ENCODE measurements around the gene FOLH1. TPM values are rescaled to one million over a fixed set of nuclear protein-coding genes. Genes with fewer than 3 reads are reported as not detected.
"Not testable (repeated sequence)": the region's sequence is repeated elsewhere in the genome, so short reads cannot be mapped to it uniquely, and the experiment has no call there.

FOLH1 gene
- total and polyA plus RNA-seq, 2 donors (not counting 1 experiment from before 2014, with no cell fraction given) = 1.2 TPM; not detected in 1

- H3K9ac ChIP-seq (ENCODE audit: insufficient read depth, low read length); H3K27ac ChIP-seq (ENCODE audit: insufficient read depth, low read length); H3K79me2 ChIP-seq (ENCODE audit: control insufficient read depth, insufficient read depth, low read length); H3K4me3 ChIP-seq (replicated peaks in 1 of 4; ENCODE audit: control extremely low read depth in 1 of 4, insufficient read depth in 1 of 4, low read depth in 3 of 4, low read length in 4 of 4); H2AFZ ChIP-seq (ENCODE audit: low read length); H3K9me3 ChIP-seq (ENCODE audit: control insufficient read depth, insufficient read depth, low read depth, low read length); DNase-seq (ENCODE audit: low read depth in 2 of 2); H3K27me3 ChIP-seq (ENCODE audit: control insufficient read depth, insufficient read depth, low read length); H3K4me2 ChIP-seq (ENCODE audit: extremely low read depth, insufficient read depth, low read length); H4K20me1 ChIP-seq (ENCODE audit: control insufficient read depth, extremely low read depth, insufficient read depth, low read length); H3K36me3 ChIP-seq (ENCODE audit: control insufficient read depth, insufficient read depth, low read length); H3K4me1 ChIP-seq (ENCODE audit: control insufficient read depth, extremely low read depth, insufficient read depth, low read length): not testable (repeated sequence)
These were observed 23.6 kb downstream of the FOLH1 start for GRCh38 chr11:49184756-49185155.

DNA sequence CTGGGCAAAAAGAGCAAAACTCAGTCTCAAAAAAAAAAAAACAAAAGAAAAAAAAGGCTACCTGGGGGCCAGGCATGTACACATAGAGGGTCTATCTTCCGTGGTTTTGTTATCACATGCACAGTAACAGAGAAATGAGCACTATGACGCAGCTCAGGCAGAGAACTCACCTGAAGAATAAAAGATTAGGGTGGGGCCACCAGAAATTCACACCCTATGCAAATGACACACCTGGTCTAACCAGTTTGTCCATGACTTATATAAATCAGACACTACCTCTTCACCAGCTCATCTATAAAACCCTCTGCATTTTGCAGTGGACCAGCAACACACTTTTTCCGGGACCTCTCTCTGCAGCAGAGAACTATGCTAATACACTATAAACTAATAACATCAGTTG lies 30.5 kb downstream of the FOLH1 start:
- not testable (repeated sequence) for H3K79me2 ChIP-seq (ENCODE audit: control insufficient read depth, insufficient read depth, low read length); H3K36me3 ChIP-seq (ENCODE audit: control insufficient read depth, insufficient read depth, low read length)

DNA sequence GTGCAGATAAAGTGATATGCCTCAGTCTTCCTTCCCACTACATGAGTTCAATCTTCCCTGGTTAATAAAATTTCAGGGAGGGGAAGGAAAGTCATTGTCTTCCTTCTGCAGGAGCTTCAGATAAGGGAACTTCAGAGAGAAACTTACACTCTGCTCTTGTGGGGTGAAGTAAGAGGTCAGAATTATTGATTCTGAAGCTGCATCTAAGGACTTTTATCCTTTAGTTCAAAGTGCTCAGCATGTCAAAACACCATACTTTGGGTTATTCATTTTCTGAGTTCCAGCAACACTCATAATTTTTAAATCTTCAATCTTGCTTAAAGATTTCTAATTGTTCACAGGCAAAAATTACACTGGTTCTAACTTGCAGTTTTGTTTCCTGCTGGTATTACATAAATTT lies 33.0 kb downstream of the FOLH1 start:
- H3K4me3 ChIP-seq (replicated peaks in 1 of 4; ENCODE audit: control extremely low read depth in 1 of 4, insufficient read depth in 1 of 4, low read depth in 3 of 4, low read length in 4 of 4); H3K9me3 ChIP-seq (ENCODE audit: control insufficient read depth, insufficient read depth, low read depth, low read length); H3K79me2 ChIP-seq (ENCODE audit: control insufficient read depth, insufficient read depth, low read length); H3K4me1 ChIP-seq (ENCODE audit: control insufficient read depth, extremely low read depth, insufficient read depth, low read length); H3K27ac ChIP-seq (ENCODE audit: insufficient read depth, low read length); H3K9ac ChIP-seq (ENCODE audit: insufficient read depth, low read length); H3K36me3 ChIP-seq (ENCODE audit: control insufficient read depth, insufficient read depth, low read length); H3K4me2 ChIP-seq (ENCODE audit: extremely low read depth, insufficient read depth, low read length); DNase-seq (ENCODE audit: low read depth in 2 of 2); H3K27me3 ChIP-seq (ENCODE audit: control insufficient read depth, insufficient read depth, low read length); H2AFZ ChIP-seq (ENCODE audit: low read length); H4K20me1 ChIP-seq (ENCODE audit: control insufficient read depth, extremely low read depth, insufficient read depth, low read length): not testable (repeated sequence)

More for the DNA sequence above, 30.5 kb downstream of the FOLH1 start:
- H4K20me1 ChIP-seq (ENCODE audit: control insufficient read depth, extremely low read depth, insufficient read depth, low read length); H3K9me3 ChIP-seq (ENCODE audit: control insufficient read depth, insufficient read depth, low read depth, low read length); H3K27ac ChIP-seq (ENCODE audit: insufficient read depth, low read length); DNase-seq (ENCODE audit: low read depth in 2 of 2); H3K4me2 ChIP-seq (ENCODE audit: extremely low read depth, insufficient read depth, low read length); H3K4me3 ChIP-seq (replicated peaks in 1 of 4; ENCODE audit: control extremely low read depth in 1 of 4, insufficient read depth in 1 of 4, low read depth in 3 of 4, low read length in 4 of 4); H3K9ac ChIP-seq (ENCODE audit: insufficient read depth, low read length); H3K27me3 ChIP-seq (ENCODE audit: control insufficient read depth, insufficient read depth, low read length); H3K4me1 ChIP-seq (ENCODE audit: control insufficient read depth, extremely low read depth, insufficient read depth, low read length); H2AFZ ChIP-seq (ENCODE audit: low read length): not testable (repeated sequence)

DNA sequence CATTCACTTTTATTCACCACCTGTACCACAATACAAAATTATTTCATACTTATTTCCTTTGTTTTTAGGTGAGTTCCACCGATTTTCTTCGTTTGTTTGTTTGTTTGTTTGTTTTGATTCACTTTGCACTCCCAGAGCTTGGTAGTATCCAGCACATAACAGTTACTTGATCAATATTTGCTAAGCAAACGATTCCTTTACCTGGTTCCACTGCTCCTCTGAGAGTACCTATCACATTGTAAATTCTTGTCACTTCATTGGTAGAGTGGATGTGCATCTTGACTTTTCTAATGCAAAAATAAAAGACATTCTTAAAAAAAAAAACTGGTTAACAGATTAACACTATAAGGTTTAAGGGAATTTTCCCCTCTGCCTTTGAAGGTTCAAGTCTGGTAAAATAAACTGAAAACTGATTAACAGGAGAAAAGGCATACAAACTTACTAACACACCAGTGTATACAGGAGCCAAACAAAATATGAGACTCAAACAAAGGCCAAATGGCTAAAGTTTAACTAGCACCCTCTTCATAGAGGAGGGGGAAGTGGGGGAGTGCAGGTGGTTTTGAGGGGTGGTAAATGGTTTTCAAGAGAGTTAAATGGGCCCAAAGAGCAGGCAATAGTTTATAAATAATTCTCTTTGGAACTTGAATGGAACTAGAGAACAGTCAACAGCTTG lies 33.6 kb downstream of the FOLH1 start:
- H4K20me1 ChIP-seq (ENCODE audit: control insufficient read depth, extremely low read depth, insufficient read depth, low read length); H3K79me2 ChIP-seq (ENCODE audit: control insufficient read depth, insufficient read depth, low read length); H3K4me1 ChIP-seq (ENCODE audit: control insufficient read depth, extremely low read depth, insufficient read depth, low read length); H3K4me2 ChIP-seq (ENCODE audit: extremely low read depth, insufficient read depth, low read length); H3K9me3 ChIP-seq (ENCODE audit: control insufficient read depth, insufficient read depth, low read depth, low read length); H3K27ac ChIP-seq (ENCODE audit: insufficient read depth, low read length); H3K36me3 ChIP-seq (ENCODE audit: control insufficient read depth, insufficient read depth, low read length); H3K27me3 ChIP-seq (ENCODE audit: control insufficient read depth, insufficient read depth, low read length); DNase-seq (ENCODE audit: low read depth in 2 of 2); H3K4me3 ChIP-seq (replicated peaks in 1 of 4; ENCODE audit: control extremely low read depth in 1 of 4, insufficient read depth in 1 of 4, low read depth in 3 of 4, low read length in 4 of 4); H3K9ac ChIP-seq (ENCODE audit: insufficient read depth, low read length); H2AFZ ChIP-seq (ENCODE audit: low read length): not testable (repeated sequence)

DNA sequence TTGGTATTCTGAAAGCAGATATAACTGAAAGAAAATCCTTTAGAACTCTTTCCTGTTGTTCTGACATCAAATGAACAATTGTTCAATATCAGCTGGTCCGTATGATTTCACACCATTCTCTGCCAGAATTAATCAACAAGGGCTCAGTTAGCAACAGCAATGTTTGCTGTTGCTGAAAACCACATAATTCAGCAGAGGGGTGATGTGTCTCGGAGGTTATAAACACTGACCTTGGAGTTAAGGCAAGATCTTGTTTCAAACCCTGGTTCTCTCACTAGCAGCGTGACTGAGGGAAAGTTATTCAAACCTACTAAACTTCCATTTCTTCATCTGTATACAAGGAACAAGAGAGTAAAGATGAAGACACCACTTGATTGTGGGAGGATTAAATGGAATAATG lies 36.8 kb downstream of the FOLH1 start:
- not testable (repeated sequence) for H3K27ac ChIP-seq (ENCODE audit: insufficient read depth, low read length); H3K4me2 ChIP-seq (ENCODE audit: extremely low read depth, insufficient read depth, low read length); H3K4me1 ChIP-seq (ENCODE audit: control insufficient read depth, extremely low read depth, insufficient read depth, low read length); H3K9ac ChIP-seq (ENCODE audit: insufficient read depth, low read length); H2AFZ ChIP-seq (ENCODE audit: low read length); H3K4me3 ChIP-seq (replicated peaks in 1 of 4; ENCODE audit: control extremely low read depth in 1 of 4, insufficient read depth in 1 of 4, low read depth in 3 of 4, low read length in 4 of 4); H3K27me3 ChIP-seq (ENCODE audit: control insufficient read depth, insufficient read depth, low read length); H3K36me3 ChIP-seq (ENCODE audit: control insufficient read depth, insufficient read depth, low read length); DNase-seq (ENCODE audit: low read depth in 2 of 2); H3K79me2 ChIP-seq (ENCODE audit: control insufficient read depth, insufficient read depth, low read length); H3K9me3 ChIP-seq (ENCODE audit: control insufficient read depth, insufficient read depth, low read depth, low read length); H4K20me1 ChIP-seq (ENCODE audit: control insufficient read depth, extremely low read depth, insufficient read depth, low read length)

- not testable (repeated sequence) for H3K36me3 ChIP-seq (ENCODE audit: control insufficient read depth, insufficient read depth, low read length); H3K4me3 ChIP-seq (replicated peaks in 1 of 4; ENCODE audit: control extremely low read depth in 1 of 4, insufficient read depth in 1 of 4, low read depth in 3 of 4, low read length in 4 of 4); H3K9ac ChIP-seq (ENCODE audit: insufficient read depth, low read length); H3K9me3 ChIP-seq (ENCODE audit: control insufficient read depth, insufficient read depth, low read depth, low read length); H3K4me1 ChIP-seq (ENCODE audit: control insufficient read depth, extremely low read depth, insufficient read depth, low read length); H3K27me3 ChIP-seq (ENCODE audit: control insufficient read depth, insufficient read depth, low read length); H3K4me2 ChIP-seq (ENCODE audit: extremely low read depth, insufficient read depth, low read length); H3K79me2 ChIP-seq (ENCODE audit: control insufficient read depth, insufficient read depth, low read length); H3K27ac ChIP-seq (ENCODE audit: insufficient read depth, low read length); H2AFZ ChIP-seq (ENCODE audit: low read length); DNase-seq (ENCODE audit: low read depth in 2 of 2); H4K20me1 ChIP-seq (ENCODE audit: control insufficient read depth, extremely low read depth, insufficient read depth, low read length)
These were observed 38.8 kb downstream of the FOLH1 start for GRCh38 chr11:49169579-49169978.

DNA sequence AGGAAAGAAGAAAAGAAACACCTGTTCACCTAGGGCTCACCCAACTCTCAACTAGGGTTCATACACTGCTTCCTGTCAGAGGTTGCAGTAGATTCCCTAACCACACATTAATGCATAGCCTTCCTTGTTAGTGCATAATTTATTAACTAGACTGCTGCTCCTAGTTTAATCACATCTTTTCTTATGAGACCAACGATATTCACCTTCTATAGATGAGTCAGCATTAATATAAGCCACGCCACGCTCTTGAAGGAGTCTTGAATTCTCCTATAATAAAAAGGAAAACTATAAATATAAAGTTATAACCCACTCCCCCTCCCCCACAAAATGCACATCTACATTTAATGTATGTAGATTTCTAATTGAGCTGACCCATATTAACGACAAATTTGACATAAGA lies 39.4 kb downstream of the FOLH1 start:
- H4K20me1 ChIP-seq (ENCODE audit: control insufficient read depth, extremely low read depth, insufficient read depth, low read length); H3K79me2 ChIP-seq (ENCODE audit: control insufficient read depth, insufficient read depth, low read length); H2AFZ ChIP-seq (ENCODE audit: low read length); H3K36me3 ChIP-seq (ENCODE audit: control insufficient read depth, insufficient read depth, low read length); H3K4me3 ChIP-seq (replicated peaks in 1 of 4; ENCODE audit: control extremely low read depth in 1 of 4, insufficient read depth in 1 of 4, low read depth in 3 of 4, low read length in 4 of 4); H3K4me2 ChIP-seq (ENCODE audit: extremely low read depth, insufficient read depth, low read length); H3K27me3 ChIP-seq (ENCODE audit: control insufficient read depth, insufficient read depth, low read length); DNase-seq (ENCODE audit: low read depth in 2 of 2); H3K4me1 ChIP-seq (ENCODE audit: control insufficient read depth, extremely low read depth, insufficient read depth, low read length); H3K9me3 ChIP-seq (ENCODE audit: control insufficient read depth, insufficient read depth, low read depth, low read length); H3K9ac ChIP-seq (ENCODE audit: insufficient read depth, low read length); H3K27ac ChIP-seq (ENCODE audit: insufficient read depth, low read length): not testable (repeated sequence)
